Measurements from ENCODE around the gene HAUS1.

GRCh38 chr18:46055838-46056230, 48.4 kb upstream of the HAUS1 start:
- TF ChIP-seq CTCF (IDR thresholded peaks at IDR 0.05) (no peak), POLR2A (IDR thresholded peaks at IDR 0.05) (no peak)

Measured in heart left ventricle (tissue), 13 donors.